ENCODE results near the gene KRT32. TPM values are rescaled to one million over a fixed set of nuclear protein-coding genes. Genes with fewer than 3 reads are reported as not detected.

KRT32 gene
- total and polyA plus RNA-seq, 9 of the 15 experiments (the other 6 are each of a cell fraction or from before 2014, with no cell fraction given), result not detected

- TF ChIP-seq, protein P1, sequence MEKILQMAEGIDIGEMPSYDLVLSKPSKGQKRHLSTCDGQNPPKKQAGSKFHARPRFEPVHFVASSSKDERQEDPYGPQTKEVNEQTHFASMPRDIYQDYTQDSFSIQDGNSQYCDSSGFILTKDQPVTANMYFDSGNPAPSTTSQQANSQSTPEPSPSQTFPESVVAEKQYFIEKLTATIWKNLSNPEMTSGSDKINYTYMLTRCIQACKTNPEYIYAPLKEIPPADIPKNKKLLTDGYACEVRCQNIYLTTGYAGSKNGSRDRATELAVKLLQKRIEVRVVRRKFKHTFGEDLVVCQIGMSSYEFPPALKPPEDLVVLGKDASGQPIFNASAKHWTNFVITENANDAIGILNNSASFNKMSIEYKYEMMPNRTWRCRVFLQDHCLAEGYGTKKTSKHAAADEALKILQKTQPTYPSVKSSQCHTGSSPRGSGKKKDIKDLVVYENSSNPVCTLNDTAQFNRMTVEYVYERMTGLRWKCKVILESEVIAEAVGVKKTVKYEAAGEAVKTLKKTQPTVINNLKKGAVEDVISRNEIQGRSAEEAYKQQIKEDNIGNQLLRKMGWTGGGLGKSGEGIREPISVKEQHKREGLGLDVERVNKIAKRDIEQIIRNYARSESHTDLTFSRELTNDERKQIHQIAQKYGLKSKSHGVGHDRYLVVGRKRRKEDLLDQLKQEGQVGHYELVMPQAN (IDR thresholded peaks at IDR 0.05; ENCODE audit: borderline replicate concordance), result no peak
- TF ChIP-seq SNRNP70 (optimal IDR thresholded peaks at IDR 0.05; ENCODE audit: low read depth, low read length), result no peak
- TF ChIP-seq BRCA1 (IDR thresholded peaks at IDR 0.05), result no peak
- no peak for TF ChIP-seq BRCA1 (CRISPR knock-in tag; IDR thresholded peaks at IDR 0.05)
- TF ChIP-seq ZC3H4 (CRISPR knock-in tag; IDR thresholded peaks at IDR 0.05; ENCODE audit: borderline replicate concordance), result no peak
- no peak for TF ChIP-seq ZNF232 (CRISPR knock-in tag; IDR thresholded peaks at IDR 0.05)
- TF ChIP-seq IFI16 (CRISPR knock-in tag; IDR thresholded peaks at IDR 0.05), result no peak
- no peak for TF ChIP-seq ZNF717 (CRISPR knock-in tag; IDR thresholded peaks at IDR 0.05)
- no peak for TF ChIP-seq TBL1XR1 (IDR thresholded peaks at IDR 0.05; ENCODE audit: low read length in 2 of 2)
- TF ChIP-seq, protein P2, sequence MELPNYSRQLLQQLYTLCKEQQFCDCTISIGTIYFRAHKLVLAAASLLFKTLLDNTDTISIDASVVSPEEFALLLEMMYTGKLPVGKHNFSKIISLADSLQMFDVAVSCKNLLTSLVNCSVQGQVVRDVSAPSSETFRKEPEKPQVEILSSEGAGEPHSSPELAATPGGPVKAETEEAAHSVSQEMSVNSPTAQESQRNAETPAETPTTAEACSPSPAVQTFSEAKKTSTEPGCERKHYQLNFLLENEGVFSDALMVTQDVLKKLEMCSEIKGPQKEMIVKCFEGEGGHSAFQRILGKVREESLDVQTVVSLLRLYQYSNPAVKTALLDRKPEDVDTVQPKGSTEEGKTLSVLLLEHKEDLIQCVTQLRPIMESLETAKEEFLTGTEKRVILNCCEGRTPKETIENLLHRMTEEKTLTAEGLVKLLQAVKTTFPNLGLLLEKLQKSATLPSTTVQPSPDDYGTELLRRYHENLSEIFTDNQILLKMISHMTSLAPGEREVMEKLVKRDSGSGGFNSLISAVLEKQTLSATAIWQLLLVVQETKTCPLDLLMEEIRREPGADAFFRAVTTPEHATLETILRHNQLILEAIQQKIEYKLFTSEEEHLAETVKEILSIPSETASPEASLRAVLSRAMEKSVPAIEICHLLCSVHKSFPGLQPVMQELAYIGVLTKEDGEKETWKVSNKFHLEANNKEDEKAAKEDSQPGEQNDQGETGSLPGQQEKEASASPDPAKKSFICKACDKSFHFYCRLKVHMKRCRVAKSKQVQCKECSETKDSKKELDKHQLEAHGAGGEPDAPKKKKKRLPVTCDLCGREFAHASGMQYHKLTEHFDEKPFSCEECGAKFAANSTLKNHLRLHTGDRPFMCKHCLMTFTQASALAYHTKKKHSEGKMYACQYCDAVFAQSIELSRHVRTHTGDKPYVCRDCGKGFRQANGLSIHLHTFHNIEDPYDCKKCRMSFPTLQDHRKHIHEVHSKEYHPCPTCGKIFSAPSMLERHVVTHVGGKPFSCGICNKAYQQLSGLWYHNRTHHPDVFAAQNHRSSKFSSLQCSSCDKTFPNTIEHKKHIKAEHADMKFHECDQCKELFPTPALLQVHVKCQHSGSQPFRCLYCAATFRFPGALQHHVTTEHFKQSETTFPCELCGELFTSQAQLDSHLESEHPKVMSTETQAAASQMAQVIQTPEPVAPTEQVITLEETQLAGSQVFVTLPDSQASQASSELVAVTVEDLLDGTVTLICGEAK (IDR thresholded peaks at IDR 0.05), result no peak
- TF ChIP-seq, protein P2 (CRISPR knock-in tag; IDR thresholded peaks at IDR 0.05), result no peak
- TF ChIP-seq, protein P3, sequence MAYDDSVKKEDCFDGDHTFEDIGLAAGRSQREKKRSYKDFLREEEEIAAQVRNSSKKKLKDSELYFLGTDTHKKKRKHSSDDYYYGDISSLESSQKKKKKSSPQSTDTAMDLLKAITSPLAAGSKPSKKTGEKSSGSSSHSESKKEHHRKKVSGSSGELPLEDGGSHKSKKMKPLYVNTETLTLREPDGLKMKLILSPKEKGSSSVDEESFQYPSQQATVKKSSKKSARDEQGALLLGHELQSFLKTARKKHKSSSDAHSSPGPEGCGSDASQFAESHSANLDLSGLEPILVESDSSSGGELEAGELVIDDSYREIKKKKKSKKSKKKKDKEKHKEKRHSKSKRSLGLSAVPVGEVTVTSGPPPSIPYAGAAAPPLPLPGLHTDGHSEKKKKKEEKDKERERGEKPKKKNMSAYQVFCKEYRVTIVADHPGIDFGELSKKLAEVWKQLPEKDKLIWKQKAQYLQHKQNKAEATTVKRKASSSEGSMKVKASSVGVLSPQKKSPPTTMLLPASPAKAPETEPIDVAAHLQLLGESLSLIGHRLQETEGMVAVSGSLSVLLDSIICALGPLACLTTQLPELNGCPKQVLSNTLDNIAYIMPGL (CRISPR knock-in tag; IDR thresholded peaks at IDR 0.05), result no peak
- TF ChIP-seq JUNB (CRISPR knock-in tag; conservative IDR thresholded peaks at IDR 0.05), result no peak
- TF ChIP-seq, protein P4, sequence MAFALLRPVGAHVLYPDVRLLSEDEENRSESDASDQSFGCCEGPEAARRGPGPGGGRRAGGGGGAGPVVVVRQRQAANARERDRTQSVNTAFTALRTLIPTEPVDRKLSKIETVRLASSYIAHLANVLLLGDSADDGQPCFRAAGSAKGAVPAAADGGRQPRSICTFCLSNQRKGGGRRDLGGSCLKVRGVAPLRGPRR (CRISPR knock-in tag; IDR thresholded peaks at IDR 0.05), result no peak
- TF ChIP-seq ADNP (tag; IDR thresholded peaks at IDR 0.05), result peak; percentile 77; the same call in 1 of the 2 replicates
- no peak for TF ChIP-seq MCM5 (IDR thresholded peaks at IDR 0.05; ENCODE audit: low read depth)
- no peak for TF ChIP-seq NFXL1 (CRISPR knock-in tag; IDR thresholded peaks at IDR 0.05)
These were observed 29.8 kb upstream of the KRT32 start (continued) for GRCh38 chr17:41496803-41497484.
